Neural cell (in vitro differentiated cells): ENCODE results near the gene RPP30. TPM values are rescaled to one million over a fixed set of nuclear protein-coding genes. Genes with fewer than 3 reads are reported as not detected.
"Not testable (repeated sequence)": the region's sequence is repeated elsewhere in the genome, so short reads cannot be mapped to it uniquely, and the experiment has no call there.

Experiments used
- H2AFZ ChIP-seq: fragments of 200-600, 300-800 bp; sonication (generic), shearing (Covaris generic); 2 replicates; pipeline ENCODE4 v1.6.0; 2014; ENCODE audit warnings: low read depth, mild to moderate bottlenecking, antibody characterized with exemption, low read length, moderate library complexity
- H3F3A ChIP-seq: fragments of 200-600 bp; shearing (Covaris generic); 2 replicates; pipeline ENCODE4 v1.6.1; 2016; ENCODE audit warnings: mild to moderate bottlenecking, moderate library complexity, mixed read lengths, antibody characterized with exemption, low read length; ENCODE audit not compliant: insufficient read depth, poor library complexity, severe bottlenecking
- H3K27ac ChIP-seq: fragments of 200-600, 300-800 bp; sonication (generic), shearing (Covaris generic); 2 replicates; pipeline ENCODE4 v1.5.1; 2014; ENCODE audit warnings: mild to moderate bottlenecking, low read length, moderate library complexity
- H3K27me3 ChIP-seq: fragments of 300-800, 200-600 bp; sonication (generic), shearing (Covaris generic); 2 replicates; pipeline ENCODE4 v1.6.0; 2014; ENCODE audit warnings: mild to moderate bottlenecking, low read depth, low read length, moderate library complexity; ENCODE audit not compliant: insufficient read depth
- H3K36me3 ChIP-seq: fragments of 300-800, 200-600 bp; sonication (generic), shearing (Covaris generic); 2 replicates; pipeline ENCODE4 v1.5.1; 2014; ENCODE audit warnings: mild to moderate bottlenecking, antibody characterized with exemption, low read length, moderate library complexity; ENCODE audit not compliant: insufficient read depth
- H3K4me2 ChIP-seq: fragments of 300-800, 200-600 bp; sonication (generic), shearing (Covaris generic); 2 replicates; pipeline ENCODE4 v1.6.0; 2014; ENCODE audit warnings: mild to moderate bottlenecking, low read length
- H3K4me3 ChIP-seq: fragments of 300-800, 200-600 bp; sonication (generic), shearing (Covaris generic); 2 replicates; pipeline ENCODE4 v1.5.1; 2014; ENCODE audit warnings: mild to moderate bottlenecking, low read length, moderate library complexity
- H3K79me2 ChIP-seq: fragments of 200-600 bp; shearing (Covaris generic); replicated peaks from 2 replicates; pipeline ENCODE4 v1.6.0; 2014; ENCODE audit warnings: mild to moderate bottlenecking, low read length, moderate library complexity; ENCODE audit not compliant: insufficient read depth
- H3K9ac ChIP-seq: fragments of 300-800, 200-600 bp; sonication (generic), shearing (Covaris generic); 2 replicates; pipeline ENCODE4 v1.6.1; 2016; ENCODE audit warnings: mild to moderate bottlenecking, low read length, mixed read lengths
- H3K9me2 ChIP-seq: fragments of 200-600 bp; shearing (Covaris generic); 2 replicates; pipeline ENCODE4 v1.6.1; 2016; ENCODE audit warnings: mild to moderate bottlenecking, low read length, mixed read lengths; ENCODE audit not compliant: insufficient read depth
- H3K9me3 ChIP-seq: fragments of 200-600, 300-800 bp; sonication (generic), shearing (Covaris generic); 2 replicates; pipeline ENCODE4 v1.6.1; 2016; ENCODE audit warnings: mild to moderate bottlenecking, mixed run types, low read length, moderate library complexity, mixed read lengths
- H4K20me1 ChIP-seq: fragments of 200-600 bp; shearing (Covaris generic); 2 replicates; pipeline ENCODE4 v1.6.1; 2016; ENCODE audit warnings: mild to moderate bottlenecking, mixed run types; ENCODE audit not compliant: insufficient read depth
- EP300 ChIP-seq: fragments of 450-650 bp; conservative IDR thresholded peaks from 2 replicates; pipeline ENCODE4 v1.6.1; 2014; ENCODE audit warnings: antibody characterized with exemption, mild to moderate bottlenecking, moderate library complexity; ENCODE audit not compliant: poor library complexity, severe bottlenecking
- EZH2 ChIP-seq: fragments of 200-600, 300-800 bp; shearing (Covaris generic), sonication (generic); IDR thresholded peaks from 2 replicates; pipeline ENCODE4 v1.6.1; 2014; ENCODE audit warnings: antibody characterized with exemption, low read length, borderline replicate concordance, mild to moderate bottlenecking; ENCODE audit not compliant: insufficient read depth, poor library complexity, severe bottlenecking
- MXI1 ChIP-seq: fragments of 450-650 bp; conservative IDR thresholded peaks from 2 replicates; pipeline ENCODE4 v1.6.1; 2014; ENCODE audit warnings: antibody characterized with exemption, mild to moderate bottlenecking; ENCODE audit not compliant: poor library complexity, severe bottlenecking
- POLR2AphosphoS5 ChIP-seq: IDR thresholded peaks from 2 replicates; pipeline ENCODE4 v1.6.1; 2012
- RAD21 ChIP-seq: fragments of 450-650 bp; conservative IDR thresholded peaks from 2 replicates; pipeline ENCODE4 v1.6.1; 2014; ENCODE audit warnings: antibody characterized with exemption, mild to moderate bottlenecking, moderate library complexity
- SMC3 ChIP-seq: fragments of 450-650 bp; conservative IDR thresholded peaks from 2 replicates; pipeline ENCODE4 v1.6.1; 2014; ENCODE audit warnings: antibody characterized with exemption, mild to moderate bottlenecking, moderate library complexity; ENCODE audit not compliant: poor library complexity
- TAF1 ChIP-seq: IDR thresholded peaks from 2 replicates; pipeline ENCODE4 v1.6.1; 2012; ENCODE audit warnings: low read depth
- polyA plus RNA-seq: library from polyadenylated mRNA; depleted of rRNA; stranded (reverse); fragments of >200 nt; gene quantifications from 2 replicates; pipeline ENCODE4 v1.2.3, GENCODE V29; 2014
- TF ChIP-seq, protein P1 (sequence below): fragments of 450-650 bp; IDR thresholded peaks from 2 replicates; pipeline ENCODE4 v1.5.1; 2014; ENCODE audit warnings: antibody characterized with exemption, mild to moderate bottlenecking, moderate library complexity; ENCODE audit not compliant: poor library complexity, severe bottlenecking
- TF ChIP-seq, protein P2 (sequence below): IDR thresholded peaks from 2 replicates; pipeline ENCODE4 v1.6.1; 2012; ENCODE audit warnings: borderline replicate concordance

Gene RPP30
- polyA plus RNA-seq, 1 donor from 2014 or later: 86.5 TPM

DNA sequence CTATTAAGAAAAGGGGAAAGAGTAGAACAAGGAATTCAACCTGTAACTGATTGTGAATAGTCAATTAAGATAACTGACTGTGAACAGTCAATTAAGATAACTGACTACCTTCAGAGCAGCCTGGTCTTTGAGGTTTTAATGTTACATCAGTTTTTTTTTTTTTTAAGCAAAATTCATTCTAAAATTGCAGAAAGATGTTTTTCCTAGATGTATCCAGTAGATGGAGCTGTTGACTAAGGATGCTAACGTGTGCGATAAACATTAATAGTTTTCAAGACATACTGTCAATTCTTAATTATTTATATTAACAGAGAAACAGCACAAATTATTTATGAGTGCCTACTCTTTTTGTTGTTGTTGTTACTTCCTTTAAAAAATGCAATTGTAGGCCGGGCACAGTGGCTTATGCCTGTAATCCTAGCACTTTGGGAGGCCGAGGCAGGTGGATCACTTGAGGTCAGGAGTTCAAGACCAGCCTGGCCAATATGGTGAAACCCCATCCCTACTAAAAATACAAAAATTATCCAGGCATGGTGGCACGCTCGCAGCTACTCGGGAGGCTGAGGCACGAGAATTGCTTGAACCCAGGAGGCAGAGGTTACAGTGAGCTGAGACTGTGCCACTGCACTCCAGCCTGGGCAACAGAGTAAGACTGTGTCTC, 8.4 kb downstream of the RPP30 start:
- H3K4me2 ChIP-seq, H4K20me1 ChIP-seq, H3K9me3 ChIP-seq, H3K27ac ChIP-seq, H3F3A ChIP-seq, H3K27me3 ChIP-seq, H3K9me2 ChIP-seq, H3K36me3 ChIP-seq, H3K9ac ChIP-seq, H3K79me2 ChIP-seq, H2AFZ ChIP-seq, H3K4me3 ChIP-seq: not testable (repeated sequence)
- TF ChIP-seq, protein P1, sequence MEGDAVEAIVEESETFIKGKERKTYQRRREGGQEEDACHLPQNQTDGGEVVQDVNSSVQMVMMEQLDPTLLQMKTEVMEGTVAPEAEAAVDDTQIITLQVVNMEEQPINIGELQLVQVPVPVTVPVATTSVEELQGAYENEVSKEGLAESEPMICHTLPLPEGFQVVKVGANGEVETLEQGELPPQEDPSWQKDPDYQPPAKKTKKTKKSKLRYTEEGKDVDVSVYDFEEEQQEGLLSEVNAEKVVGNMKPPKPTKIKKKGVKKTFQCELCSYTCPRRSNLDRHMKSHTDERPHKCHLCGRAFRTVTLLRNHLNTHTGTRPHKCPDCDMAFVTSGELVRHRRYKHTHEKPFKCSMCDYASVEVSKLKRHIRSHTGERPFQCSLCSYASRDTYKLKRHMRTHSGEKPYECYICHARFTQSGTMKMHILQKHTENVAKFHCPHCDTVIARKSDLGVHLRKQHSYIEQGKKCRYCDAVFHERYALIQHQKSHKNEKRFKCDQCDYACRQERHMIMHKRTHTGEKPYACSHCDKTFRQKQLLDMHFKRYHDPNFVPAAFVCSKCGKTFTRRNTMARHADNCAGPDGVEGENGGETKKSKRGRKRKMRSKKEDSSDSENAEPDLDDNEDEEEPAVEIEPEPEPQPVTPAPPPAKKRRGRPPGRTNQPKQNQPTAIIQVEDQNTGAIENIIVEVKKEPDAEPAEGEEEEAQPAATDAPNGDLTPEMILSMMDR: peak; percentile 82
- TF ChIP-seq SMC3: peak; percentile 84
- peak; percentile 86 for TF ChIP-seq RAD21

DNA sequence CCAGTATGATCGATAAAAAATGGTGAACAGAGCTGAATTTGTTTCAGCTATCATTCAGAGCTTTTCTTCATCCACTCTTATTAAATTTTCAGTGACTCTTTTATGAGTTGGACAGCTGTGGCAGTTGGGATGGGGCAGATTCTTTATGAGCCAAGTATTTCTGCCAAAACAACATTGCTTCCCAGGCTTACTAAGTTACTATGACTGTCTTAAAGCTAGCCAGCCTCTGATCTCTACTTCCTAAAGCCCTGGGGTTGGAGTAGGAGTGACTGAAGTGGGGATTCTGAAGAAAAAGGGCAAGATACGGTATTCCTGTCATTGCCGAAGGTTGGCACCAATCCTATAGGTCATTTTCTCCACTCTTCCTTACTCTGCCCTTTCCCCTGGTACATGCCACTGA, 12.7 kb downstream of the RPP30 start:
- TF ChIP-seq RAD21 (no peak), MXI1 (no peak), SMC3 (no peak), TAF1 (no peak), EZH2 (no peak), POLR2AphosphoS5 (no peak), EP300 (no peak)
- TF ChIP-seq, protein P1: no peak
- TF ChIP-seq, protein P2, sequence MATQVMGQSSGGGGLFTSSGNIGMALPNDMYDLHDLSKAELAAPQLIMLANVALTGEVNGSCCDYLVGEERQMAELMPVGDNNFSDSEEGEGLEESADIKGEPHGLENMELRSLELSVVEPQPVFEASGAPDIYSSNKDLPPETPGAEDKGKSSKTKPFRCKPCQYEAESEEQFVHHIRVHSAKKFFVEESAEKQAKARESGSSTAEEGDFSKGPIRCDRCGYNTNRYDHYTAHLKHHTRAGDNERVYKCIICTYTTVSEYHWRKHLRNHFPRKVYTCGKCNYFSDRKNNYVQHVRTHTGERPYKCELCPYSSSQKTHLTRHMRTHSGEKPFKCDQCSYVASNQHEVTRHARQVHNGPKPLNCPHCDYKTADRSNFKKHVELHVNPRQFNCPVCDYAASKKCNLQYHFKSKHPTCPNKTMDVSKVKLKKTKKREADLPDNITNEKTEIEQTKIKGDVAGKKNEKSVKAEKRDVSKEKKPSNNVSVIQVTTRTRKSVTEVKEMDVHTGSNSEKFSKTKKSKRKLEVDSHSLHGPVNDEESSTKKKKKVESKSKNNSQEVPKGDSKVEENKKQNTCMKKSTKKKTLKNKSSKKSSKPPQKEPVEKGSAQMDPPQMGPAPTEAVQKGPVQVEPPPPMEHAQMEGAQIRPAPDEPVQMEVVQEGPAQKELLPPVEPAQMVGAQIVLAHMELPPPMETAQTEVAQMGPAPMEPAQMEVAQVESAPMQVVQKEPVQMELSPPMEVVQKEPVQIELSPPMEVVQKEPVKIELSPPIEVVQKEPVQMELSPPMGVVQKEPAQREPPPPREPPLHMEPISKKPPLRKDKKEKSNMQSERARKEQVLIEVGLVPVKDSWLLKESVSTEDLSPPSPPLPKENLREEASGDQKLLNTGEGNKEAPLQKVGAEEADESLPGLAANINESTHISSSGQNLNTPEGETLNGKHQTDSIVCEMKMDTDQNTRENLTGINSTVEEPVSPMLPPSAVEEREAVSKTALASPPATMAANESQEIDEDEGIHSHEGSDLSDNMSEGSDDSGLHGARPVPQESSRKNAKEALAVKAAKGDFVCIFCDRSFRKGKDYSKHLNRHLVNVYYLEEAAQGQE: no peak
- H3K9me3 ChIP-seq: no peaks in the 10 kb centered on the region
- H3K79me2 ChIP-seq: no peaks in the 10 kb centered on the region
- no peak overlapping the region for H2AFZ ChIP-seq
- H3K27me3 ChIP-seq: no peaks in the 10 kb centered on the region
- no peak overlapping the region for H3K27ac ChIP-seq
- H3K9me2 ChIP-seq: no peaks in the 10 kb centered on the region
- H3K36me3 ChIP-seq: peaks cover 17% of the 10 kb centered on the region
- no peaks in the 10 kb centered on the region for H4K20me1 ChIP-seq
- no peak overlapping the region for H3K9ac ChIP-seq
- H3K4me2 ChIP-seq: no peak overlapping the region
- H3F3A ChIP-seq: no peaks in the 10 kb centered on the region
- no peak overlapping the region for H3K4me3 ChIP-seq
